NCI-H526 treated with DMSO at 0.1 percent for 48 hours (cell line): ENCODE results near the gene MAPT.
"Not testable (repeated sequence)": the region's sequence is repeated elsewhere in the genome, so short reads cannot be mapped to it uniquely, and the experiment has no call there.

ENCODE experiments used
- DNase-seq: peaks from one replicate; lab custom pipeline; 2025; lab: John Stamatoyannopoulos, UW

MAPT gene

DNA sequence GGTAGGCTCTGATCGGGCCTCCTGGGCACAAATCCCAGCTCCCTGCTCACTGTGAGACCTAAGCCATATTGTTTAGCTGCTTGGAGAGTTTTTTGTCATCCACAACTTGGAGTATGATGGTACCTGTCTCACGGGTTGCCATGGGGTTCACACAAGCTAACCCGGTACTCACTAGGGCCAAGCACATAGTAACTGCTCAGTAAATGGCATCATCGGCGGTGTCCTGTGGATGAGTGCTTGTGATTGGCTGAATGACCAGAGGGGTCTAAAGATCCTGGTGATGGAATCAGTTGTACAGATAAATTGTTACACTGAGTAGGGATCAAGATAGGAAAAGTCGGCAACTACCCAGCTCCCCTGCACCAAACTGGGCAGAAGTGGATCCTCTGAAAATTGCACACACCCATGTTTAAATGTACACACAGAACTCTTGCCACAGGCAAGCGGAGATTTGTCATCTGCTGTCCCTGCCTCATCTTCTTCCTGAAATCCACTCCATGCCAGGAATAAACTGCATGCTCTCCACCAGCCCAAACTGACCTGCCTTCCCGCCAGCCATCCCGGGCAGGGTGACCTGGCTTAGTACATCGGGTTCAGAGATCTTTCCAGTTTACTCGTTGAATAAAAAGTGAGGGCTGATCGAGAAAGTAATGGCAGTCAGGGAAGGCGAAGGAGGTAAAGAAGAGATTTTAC, 6.5 kb downstream of the MAPT start:
- DNase-seq: no peak

DNA sequence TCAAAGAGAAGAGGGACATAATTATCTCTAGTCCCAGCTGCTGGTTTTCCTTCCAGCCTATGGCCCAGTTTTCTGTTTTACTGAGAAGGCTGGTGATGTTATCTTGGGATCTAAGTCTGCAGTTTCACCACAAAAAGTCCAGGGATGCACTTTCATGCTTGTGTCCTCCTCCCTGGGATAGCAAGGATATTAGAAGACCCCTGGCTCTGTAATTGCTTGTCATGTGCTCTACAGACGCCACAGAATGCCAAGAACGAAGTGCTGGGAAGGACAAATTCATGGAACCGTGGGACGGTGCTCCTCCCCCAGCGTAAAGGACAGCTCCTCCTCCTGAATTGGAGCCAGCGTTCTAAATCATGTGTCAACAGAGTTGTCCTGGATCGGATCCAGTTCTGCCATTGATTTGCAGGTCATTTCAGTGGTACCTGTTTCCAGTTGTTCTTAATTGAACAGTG, 8.6 kb downstream of the MAPT start:
- no peak for DNase-seq

DNA sequence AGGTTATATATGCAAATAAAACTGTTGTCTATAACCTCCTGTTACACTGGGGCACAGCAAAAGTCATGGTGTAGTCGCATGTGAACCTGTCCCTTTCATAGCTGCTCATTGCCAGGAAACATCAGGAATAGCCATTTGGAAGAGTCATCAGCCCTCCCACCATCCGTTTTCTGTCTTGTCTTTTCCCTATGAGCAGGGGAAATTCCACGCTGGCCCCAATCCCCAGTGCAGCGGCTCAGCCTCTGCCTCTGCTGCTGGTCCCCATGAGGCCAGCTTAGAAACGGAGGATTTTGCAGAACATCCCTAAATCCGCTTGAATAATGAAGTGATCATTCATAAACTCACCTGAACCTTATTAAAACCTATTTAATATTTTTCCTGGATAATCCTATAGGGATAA, 10.5 kb downstream of the MAPT start:
- DNase-seq: peak; percentile 77

DNA sequence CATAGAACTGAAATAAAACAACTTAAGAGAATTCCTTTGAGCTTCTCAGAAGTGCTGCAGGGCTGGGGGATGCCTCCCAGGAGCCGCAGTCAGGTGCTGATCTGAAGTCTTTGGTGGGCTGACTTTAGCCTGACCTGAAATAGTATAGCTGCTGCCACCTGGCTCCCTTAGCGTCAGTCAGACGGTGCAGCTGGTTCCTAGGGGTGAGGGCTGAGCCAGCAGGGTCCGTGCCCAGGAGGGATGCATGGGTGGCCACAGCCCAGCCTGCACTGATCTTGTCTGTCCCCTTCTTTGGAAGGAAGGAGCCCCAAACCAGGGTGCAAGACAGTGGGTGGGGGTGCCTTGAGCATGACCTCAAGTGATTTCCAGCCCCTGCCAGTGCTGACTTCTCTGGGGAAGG, 11.5 kb downstream of the MAPT start:
- DNase-seq: no peak

DNA sequence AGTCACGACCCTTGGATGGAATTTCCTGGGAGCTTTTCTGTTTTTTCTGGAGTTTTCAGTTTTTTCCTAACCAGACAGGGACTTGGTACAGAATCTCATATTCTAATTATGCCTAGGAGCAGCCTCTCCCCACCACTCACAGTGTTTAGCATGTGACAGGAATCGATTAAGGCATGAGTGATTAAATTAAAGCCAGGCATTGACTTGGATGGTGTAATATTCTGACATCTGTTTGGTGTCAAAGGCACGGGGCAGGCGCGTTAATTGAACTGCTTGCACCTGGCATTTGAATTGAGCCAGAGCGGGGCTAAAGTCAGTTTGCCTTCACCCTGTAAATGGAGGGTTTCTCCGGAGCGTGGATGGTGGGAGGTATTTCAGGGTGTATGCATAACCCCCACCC, 11.9 kb downstream of the MAPT start:
- no peak for DNase-seq

DNA sequence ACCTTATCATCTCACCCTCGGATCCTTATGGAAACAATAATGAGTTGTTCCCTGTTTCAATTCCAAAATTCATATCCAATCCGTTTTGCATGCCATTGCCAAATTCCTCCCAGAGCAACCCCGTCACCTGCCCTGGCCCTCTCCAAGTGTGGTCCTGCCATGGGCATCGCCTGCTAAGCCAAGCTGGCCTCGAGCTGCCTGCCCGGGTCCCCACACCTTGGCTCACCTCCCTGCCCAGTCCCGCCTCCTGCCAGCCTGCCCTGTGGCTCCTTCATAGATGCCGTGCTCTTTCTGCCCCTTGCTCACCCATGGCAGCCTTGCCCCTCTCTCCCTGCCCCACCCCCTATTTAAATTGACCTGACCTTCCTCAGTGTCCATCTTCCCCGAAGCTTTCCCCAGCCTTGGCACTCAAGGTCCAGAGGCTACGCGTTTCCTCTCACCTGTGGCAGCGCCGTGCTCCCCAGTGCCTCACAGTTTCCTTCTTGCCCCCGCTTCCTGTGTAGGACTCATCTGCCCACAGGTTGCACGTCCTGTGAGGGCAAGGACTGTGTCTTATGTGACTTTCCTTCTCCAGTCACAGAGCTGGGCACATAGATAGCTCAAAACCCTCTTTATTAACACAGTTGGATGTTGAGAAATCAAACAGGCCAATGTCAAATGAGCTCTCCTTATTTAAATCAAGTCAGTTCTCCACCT, 12.7 kb downstream of the MAPT start:
- no peak for DNase-seq

DNA sequence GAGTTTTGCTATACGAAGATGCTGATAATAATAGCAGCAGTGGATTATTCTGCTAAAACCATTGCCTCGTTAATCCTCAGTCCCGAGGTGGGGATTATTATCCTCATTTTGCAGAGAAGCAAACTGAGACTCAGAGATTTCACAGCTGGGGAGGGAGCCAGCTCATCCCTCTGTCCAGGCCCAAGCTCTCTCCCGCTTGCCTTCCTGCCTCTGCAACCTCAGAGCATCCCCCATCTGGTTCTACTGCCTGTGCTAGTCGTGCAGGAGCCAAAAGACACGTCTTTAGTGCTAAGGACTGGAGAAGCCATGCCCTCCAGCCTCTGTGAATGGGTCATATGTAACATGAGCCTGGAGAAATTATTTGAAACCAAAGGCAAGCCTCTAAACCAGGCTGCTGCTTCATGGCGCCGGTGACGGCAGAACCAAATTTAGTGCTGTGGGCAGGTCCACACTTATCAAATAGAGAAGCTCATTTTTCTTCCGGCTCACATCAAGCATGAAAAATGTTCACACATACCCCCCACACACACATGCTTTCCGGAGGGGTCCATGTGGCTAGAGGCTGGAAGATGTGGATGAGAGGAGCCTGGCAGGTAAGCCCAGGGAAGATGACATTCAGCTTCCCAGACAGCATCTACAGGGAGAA, 13.5 kb downstream of the MAPT start:
- peak; percentile 57 for DNase-seq

DNA sequence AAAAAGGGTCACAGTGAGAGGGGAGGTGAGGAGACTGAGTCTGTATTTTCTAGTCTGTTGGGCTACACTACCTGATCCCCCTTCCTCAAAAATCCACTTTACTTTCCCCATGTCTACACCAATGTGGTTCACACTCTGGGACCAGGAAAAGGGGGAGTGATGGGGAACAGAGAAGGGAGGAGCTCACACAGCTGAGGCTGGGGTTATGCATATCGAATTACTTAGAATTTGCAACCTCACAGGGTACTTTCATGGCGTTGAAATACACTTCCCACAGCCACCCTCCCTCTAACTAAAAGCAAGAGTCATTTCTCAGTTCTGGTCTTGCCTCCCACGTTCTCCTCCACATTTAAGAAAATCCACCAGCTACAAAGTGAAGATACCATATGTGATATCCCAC, 14.1 kb downstream of the MAPT start:
- no peak for DNase-seq

DNA sequence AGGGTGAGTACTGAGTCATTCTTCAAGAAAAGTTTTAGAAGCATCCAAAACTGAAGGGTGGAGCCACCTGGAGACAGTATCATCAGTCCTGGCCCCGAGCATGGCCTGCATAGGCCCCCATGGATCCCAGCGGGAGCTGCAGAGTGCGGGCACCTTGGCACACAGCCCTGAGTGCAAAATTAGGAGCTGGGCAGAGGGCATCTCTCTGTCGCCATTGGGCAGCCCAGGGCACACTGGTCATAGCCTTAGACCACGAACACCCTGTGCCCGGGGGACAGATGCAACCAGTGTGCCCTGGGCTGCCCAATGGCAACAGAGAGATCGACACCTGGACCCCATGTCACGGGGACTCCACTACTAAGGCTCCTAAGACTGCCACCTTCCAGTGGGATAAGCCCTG, 14.6 kb downstream of the MAPT start:
- no peak for DNase-seq

DNA sequence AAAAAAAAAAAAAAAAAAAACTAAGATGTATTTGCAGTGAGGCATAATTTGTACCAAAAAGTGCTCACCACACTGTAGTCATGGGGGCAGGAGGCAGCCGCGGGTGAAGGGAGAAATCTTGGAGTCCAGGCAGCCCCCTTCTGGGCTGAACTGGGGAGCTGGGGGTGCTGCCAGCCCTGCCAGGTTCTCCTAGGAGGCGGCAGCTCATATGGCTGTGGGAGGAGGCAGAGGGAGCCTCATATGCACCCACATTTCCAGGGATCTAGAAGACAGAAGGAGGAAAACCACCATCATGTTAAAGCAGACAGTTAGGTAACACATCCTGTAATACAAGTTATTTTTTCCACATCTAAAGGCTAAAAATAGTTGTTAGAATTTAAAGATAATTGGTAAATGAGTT, 16.3 kb downstream of the MAPT start:
- DNase-seq: no peak

DNA sequence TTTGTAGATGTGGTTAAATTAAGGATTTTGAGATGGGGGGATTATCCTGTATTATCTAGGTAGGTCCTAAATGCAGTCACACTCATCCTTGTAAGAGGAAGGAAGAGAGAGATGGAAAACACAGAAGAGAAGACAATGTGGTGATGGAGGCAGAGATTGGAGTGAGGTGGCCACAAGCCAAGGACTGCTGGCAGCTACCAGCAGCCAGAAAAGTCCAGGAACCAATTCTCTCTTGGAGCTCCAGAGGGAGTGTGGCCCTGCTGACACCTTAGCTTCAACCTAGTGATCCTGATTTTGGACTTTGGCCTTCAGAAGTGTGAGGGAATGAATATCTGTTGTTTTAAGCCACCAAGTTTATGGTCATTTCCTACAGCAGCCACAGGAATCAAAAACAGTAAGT, 18.0 kb downstream of the MAPT start:
- DNase-seq: no peak

DNA sequence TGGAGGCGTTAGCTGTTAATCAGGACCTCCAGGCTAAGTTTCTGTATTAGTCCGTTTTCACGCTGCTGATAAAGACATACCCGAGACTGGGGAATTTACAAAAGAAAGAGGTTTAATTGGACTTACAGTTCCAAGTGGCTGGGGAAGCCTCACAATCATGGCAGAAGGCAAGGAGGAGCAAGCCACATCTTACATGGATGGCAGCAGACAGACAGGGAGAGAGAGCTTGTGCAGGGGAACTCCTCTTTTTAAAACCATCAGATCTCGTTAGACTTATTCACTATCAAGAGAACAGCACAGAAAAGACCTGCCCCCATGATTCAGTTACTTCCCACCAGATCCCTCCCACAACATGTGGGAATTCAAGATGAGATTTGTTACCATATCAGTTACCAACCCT, 18.7 kb downstream of the MAPT start:
- DNase-seq: not testable (repeated sequence)

DNA sequence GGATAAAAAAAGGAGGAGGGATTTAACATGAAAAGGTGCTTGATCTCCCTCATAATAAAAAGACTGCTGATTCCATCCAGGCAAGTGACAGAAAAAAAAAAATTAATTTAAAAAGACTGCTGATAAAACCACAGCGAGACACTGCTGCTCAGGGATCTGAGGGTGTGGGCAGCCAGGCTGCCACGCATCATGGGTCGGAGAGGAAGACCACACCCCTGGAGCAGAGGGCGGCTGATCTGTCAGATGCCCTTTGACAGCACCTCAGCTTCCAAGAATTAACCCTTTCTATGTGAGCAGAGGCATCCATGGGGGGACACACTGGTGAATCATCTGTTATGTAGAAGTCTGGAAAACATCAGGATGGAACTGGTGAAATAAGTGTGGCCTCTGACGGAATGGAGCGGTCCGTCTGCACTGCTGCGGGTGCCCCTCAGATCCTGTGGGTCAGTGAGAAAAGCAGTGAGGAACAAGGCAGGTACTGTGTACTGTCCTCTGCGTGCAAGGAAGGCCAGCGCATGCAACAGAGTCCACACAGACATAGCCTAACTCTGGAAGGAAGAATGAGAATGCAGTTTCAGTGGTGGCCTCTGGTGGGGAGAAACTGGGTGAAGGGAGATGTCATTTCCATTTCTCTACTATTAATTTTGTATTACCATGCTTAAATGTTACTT, 19.8 kb downstream of the MAPT start:
- no peak for DNase-seq

DNA sequence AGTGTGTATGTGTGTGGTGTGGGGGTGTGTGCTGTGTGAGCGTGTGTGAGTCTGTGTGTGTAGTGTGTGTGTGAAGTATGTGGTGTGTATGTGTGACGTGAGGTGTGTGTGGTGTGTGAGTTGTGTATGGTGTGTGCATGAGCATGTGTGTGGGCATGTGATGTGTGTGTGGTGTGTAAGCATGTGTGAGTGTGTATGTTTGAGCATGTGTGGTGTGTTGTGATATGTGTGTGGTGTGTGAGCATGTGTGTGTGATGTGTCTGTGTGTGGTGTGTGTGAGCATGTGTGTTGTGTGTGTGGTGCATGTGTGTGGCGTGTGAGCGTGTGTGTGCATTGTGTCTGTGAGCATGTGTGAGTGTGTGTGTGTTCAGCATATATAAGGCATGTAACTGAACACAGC, 20.9 kb downstream of the MAPT start:
- no peak for DNase-seq

DNA sequence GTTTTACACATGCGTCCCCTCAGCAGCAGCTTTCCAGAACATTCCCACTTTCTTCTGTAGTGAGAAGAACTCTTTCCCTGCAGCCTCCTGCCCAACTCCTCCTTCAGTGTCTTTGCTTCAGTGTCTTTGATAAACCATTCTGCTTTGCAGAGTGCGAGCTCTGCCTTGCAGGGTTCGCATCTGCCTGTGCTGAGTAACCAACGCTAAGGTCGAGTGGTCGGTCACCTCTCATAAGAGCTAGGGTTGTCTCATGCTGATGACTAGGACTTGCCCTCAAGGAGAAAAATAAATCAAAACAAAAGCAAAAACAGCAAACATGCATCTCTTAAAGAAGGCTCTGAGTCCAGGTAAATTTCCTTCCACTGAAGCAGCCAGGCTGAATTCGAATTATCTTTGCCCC, 22.7 kb downstream of the MAPT start:
- DNase-seq: no peak

DNA sequence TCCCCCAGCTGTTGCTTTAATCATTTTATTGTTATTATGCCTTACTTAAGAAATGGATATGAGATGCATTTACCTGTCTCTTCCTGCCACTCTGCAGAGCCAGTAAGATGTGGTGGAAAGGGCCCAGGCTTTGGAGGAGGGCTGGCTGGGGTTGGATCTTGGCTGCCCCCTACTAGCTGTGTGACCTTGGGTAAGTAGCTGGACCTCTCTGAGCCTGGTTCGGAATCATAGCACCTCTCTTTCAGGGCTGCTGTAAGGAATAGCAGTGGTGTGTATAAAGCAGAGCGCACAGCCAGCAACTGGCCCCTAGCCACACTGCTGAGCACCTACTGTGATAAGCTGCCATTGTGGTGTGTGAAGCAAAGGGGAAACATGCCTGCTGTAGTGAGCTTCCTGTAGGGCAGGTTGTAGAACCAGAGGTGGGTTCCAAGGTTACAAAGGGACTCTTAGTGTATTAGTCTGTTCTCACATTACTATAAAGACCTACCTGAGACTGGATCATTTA, 23.9 kb downstream of the MAPT start:
- no peak for DNase-seq

DNA sequence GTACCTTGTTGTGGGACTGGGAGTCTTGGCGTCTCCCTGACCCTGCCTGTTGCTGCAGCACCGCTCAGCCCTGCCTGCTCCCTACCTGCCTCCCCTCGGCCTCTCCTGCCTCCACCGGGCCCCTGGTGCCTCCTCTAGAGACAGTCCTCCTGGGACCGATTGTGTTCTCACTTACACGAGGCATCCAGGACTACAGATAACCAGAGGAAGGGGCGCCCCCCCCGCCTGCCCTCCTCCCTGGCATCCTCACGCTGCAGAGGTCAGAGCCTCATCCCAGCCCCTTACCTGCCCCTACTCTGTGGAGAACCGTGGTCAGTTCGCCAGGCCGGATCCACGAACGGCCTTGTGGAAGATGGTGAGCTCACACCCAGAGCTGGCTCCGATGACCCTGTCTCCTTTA, 24.8 kb downstream of the MAPT start:
- no peak for DNase-seq

DNA sequence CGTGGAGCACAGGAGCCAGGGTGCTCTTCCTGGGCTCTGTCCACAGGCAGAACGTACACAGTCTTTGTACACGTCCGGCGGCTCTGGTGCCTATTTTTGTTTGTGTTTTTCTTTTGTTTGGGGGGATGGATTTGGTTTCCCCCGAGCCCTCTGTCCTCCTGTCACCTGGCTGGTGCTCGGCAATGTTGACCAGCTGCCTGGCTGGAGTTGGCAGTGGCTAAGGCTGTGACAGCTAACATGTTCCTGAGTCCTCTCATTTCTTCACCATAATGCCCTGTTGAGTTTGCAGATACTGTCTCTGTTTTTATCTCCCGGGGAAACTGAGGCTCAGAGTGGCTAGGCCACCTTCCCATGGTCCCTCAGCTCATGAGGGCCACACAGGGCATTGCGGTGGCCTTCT, 25.7 kb downstream of the MAPT start:
- no peak for DNase-seq

DNA sequence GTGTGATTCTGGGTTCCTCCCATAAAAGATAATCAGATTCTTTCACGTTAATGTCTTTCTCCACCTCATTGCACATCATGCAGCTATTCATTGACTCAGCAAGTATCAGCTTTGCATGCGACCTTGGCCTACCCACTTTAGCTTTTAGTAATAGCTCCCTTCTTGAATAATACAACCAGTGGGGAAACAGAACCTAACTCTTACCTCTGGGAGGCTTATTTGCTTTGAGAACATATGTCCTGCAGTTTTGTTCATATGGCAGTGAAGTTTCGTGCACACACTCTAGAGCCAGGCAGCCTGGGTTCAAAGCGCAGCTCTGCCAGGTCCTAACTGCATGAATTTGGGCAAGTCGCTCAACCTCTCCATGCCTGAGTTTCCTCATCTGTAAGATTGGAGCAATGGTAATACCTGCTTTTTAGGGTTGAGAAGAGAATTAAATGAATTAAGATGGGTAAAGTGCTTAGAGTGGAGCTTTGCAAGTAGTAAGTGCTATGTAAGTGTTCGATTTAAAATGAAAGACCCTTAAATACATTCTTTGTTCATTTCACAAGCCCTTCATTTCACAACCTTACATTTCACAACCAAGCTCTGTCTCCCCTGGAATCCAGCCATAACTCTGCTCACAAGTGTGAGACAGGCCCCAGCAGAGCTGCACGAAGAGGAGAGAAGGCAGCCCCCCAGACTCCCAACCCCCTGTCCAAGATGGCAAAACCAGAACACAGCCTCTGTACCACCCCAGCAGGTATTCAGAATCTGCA, 29.3 kb downstream of the MAPT start:
- DNase-seq: peak; percentile 75

DNA sequence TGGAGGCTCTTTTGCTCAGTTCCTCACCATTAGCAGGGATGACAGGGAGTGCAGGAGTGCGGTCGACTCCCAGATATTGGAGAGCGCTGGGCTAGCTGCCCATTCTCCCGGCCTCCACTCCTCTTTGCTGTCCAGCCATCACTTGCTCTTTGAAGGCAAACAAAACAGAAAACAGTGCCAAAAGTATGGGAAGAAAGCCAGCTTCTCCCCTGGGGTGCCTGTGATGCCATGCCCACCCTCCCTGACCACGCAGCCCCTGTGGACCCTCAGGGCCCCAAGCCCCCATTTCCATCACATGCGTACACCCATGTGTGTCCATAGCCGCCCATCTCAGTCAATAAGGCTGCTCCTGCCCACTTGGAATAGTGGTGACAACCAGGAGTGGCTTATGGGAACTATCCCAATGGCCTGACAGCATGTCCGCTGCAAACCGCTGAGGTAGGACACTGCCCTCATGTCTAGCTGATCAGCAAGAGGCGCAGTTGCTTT, 30.0 kb downstream of the MAPT start:
- no peak for DNase-seq

DNA sequence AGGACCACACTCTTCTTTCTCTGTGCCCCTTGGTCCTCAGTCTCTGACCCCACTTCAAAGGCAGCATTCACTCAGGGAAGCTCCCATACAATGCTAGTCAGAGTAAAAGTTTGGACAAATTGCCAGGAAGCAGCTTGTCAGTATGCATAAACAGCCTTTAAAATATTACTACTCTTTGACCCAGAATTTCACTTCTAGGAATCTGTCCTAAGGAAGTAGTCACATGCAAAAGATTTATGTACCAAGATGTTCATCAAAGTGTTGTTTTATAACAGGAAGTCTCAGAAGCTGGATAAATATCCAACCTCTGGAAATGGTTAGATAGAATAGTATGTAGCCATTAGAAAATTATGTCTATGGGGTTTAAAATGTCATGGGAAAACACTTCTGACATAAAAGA, 31.0 kb downstream of the MAPT start:
- no peak for DNase-seq

DNA sequence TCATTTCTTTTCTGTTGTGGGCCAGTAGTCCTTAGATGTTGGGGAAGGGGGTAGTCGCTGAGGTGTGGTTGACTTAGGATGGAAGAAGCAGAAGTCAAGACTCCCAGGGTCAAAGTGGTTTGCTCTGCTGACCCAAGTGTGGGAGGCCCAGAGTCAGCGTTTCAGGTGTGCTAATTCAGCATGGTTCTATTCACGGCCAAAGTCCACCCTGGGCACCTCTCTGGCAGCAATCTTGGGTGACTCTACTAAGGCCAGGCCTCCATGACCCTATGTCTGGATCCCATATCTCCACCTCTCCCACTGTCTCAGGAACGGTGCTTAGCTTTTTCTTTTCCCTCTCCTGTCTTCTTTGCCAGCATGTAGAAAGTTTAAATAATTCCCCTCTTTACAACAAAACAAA, 32.9 kb downstream of the MAPT start:
- DNase-seq: no peak
